Gastrocnemius medialis (tissue), 4 donors: ENCODE measurements around the gene UGT2A2. TPM values are rescaled to one million over a fixed set of nuclear protein-coding genes. Genes with fewer than 3 reads are reported as not detected.
"Not testable (repeated sequence)": the region's sequence is repeated elsewhere in the genome, so short reads cannot be mapped to it uniquely, and the experiment has no call there.

Experiments used
- ATAC-seq, 2 donors: fragments of 150-250 bp; one replicate each; pipeline ENCODE4 v1.9.1; 2016
- DNase-seq, 2 donors: peaks; one replicate each; pipeline ENCODE4 v3.0.0-alpha.2; 2019
- H3K27ac ChIP-seq, 4 donors: fragments of 200-600 bp; sonication (generic); 1 replicate in 1 of 4; 2 replicates in 3 of 4; pipeline ENCODE4 v1.5.1; 2016 to 2018; ENCODE audit warnings: mild to moderate bottlenecking in 2 of 4, moderate library complexity in 1 of 4
- H3K27me3 ChIP-seq, 3 donors: fragments of 200-600 bp; sonication (generic) in 2 of 3; 1 replicate in 1 of 3; 2 replicates in 2 of 3; pipeline versions ENCODE4 v1.5.1 to v1.6.0; 2016 to 2019; ENCODE audit warnings: mild to moderate bottlenecking in 1 of 3, moderate library complexity in 1 of 3
- H3K36me3 ChIP-seq, 2 donors: fragments of 200-600 bp; sonication (generic) in 1 of 2; one replicate each; pipeline ENCODE4 v1.5.1; 2017 to 2018
- H3K4me1 ChIP-seq, 2 donors: fragments of 200-600 bp; sonication (generic) in 1 of 2; one replicate each; pipeline ENCODE4 v1.5.1; 2016 to 2017; ENCODE audit warnings: mild to moderate bottlenecking in 2 of 2
- H3K4me3 ChIP-seq, 4 donors: fragments of 200-600 bp; sonication (generic) in 3 of 4; 1 replicate in 1 of 4; 2 replicates in 3 of 4; pipeline ENCODE4 v1.5.1; 2016 to 2019; ENCODE audit warnings: mild to moderate bottlenecking in 2 of 4
- H3K9me3 ChIP-seq, 3 donors: fragments of 200-600 bp; sonication (generic) in 2 of 3; 1 replicate in 1 of 3; 2 replicates in 2 of 3; pipeline ENCODE4 v1.5.1; 2016 to 2019
- CTCF ChIP-seq, 5 experiments: fragments of 450-650 bp in 3 of 5; fragments of 200-600 bp in 2 of 5; sonication (generic) in 2 of 5; IDR thresholded peaks in 4 of 5; conservative IDR thresholded peaks in 1 of 5; 1 replicate in 4 of 5; 2 replicates in 1 of 5; pipeline ENCODE4 v1.5.1; 2016 to 2019; ENCODE audit warnings: antibody characterized with exemption in 5 of 5, mild to moderate bottlenecking in 3 of 5, moderate library complexity in 3 of 5
- POLR2A ChIP-seq, 2 donors: fragments of 450-650 bp; IDR thresholded peaks; one replicate each; pipeline ENCODE4 v1.6.1; 2017; ENCODE audit warnings: antibody characterized with exemption in 2 of 2, mild to moderate bottlenecking in 2 of 2, moderate library complexity in 2 of 2
- in situ Hi-C, 4 donors: fragments of 200-750 bp; cut with MboI; loops; one replicate each; pipeline versions ENCODE4 v1.15.0 to v1.8.0; 2017; ENCODE audit warnings: low sequenced_read_pairs in 4 of 4
- intact Hi-C: fragments of 100-400 bp; cut with DNase I; formaldehyde crosslinking; loops from one replicate; pipeline ENCODE4 v1.15.1; 2023; ENCODE audit warnings: low total_unique reads
- total RNA-seq, 4 donors: library from RNA; depleted of rRNA; stranded (reverse); fragments of >200 nt; gene quantifications; one replicate each; pipeline versions ENCODE4 v1.1.0 to v1.2.3, GENCODE V29; 2016

The UGT2A2 gene
- not detected for total RNA-seq

GRCh38 chr4:69639542-69639941 is at the start of gene UGT2A2:
Gene UGT2A2, minus strand, starts transcription at chr4:69639642. Its CDS starts 2 bp downstream, at chr4:69639640.
- Histone ChIP-seq H3K4me3 (no peak within 1 kb of the TSS), H3K36me3 (no peaks in the 10 kb centered on the region), H3K27me3 (no peaks in the 10 kb centered on the region), H3K9me3 (no peaks in the 10 kb centered on the region), H3K27ac (no peak within 1 kb of the TSS), H3K4me1 (no peaks in the 10 kb centered on the region)
- ATAC-seq (no peak), DNase-seq (no peak)
- intact Hi-C loops = no loop called here
- in situ Hi-C loops = no loop called here
- TF ChIP-seq POLR2A (IDR thresholded peaks at IDR 0.05) (no peak), CTCF (IDR thresholded peaks at IDR 0.05 in 4 of 5, conservative IDR thresholded peaks at IDR 0.05 in 1 of 5) (no peak)

- intact Hi-C loops (no loop called here), in situ Hi-C loops (loop anchor here in 2 of 4 donors (5.0 to 25.0 kb wide), 2 partner anchors 197 to 202 kb away; no protein-coding TSS in a partner anchor)
- TF ChIP-seq CTCF (IDR thresholded peaks at IDR 0.05 in 4 of 5, conservative IDR thresholded peaks at IDR 0.05 in 1 of 5) (no peak), POLR2A (IDR thresholded peaks at IDR 0.05) (no peak)
- no peak overlapping the region for H3K27ac ChIP-seq
- DNase-seq (no peak), ATAC-seq (no peak)
- H3K27me3 ChIP-seq = no peaks in the 10 kb centered on the region
- H3K4me1 ChIP-seq = no peaks in the 10 kb centered on the region
- H3K9me3 ChIP-seq = no peaks in the 10 kb centered on the region
- no peak overlapping the region for H3K4me3 ChIP-seq
- no peaks in the 10 kb centered on the region for H3K36me3 ChIP-seq
These were observed 45.4 kb upstream of the UGT2A2 start for GRCh38 chr4:69684804-69685203.

- TF ChIP-seq POLR2A (IDR thresholded peaks at IDR 0.05) = no peak
- no peak for TF ChIP-seq CTCF (IDR thresholded peaks at IDR 0.05 in 4 of 5, conservative IDR thresholded peaks at IDR 0.05 in 1 of 5)
- ATAC-seq (no peak), DNase-seq (no peak)
- Histone ChIP-seq H3K4me1 (no peaks in the 10 kb centered on the region), H3K9me3 (no peaks in the 10 kb centered on the region), H3K36me3 (no peaks in the 10 kb centered on the region), H3K4me3 (no peak overlapping the region), H3K27ac (no peak overlapping the region), H3K27me3 (no peaks in the 10 kb centered on the region)
- in situ Hi-C loops = loop anchor here in 1 of 4 donors (25.0 kb wide), 1 partner anchor 94 kb away; the partner anchor contains the start of gene SULT1B1
- intact Hi-C loops = no loop called here
These were observed 29.2 kb upstream of the UGT2A2 start for GRCh38 chr4:69668680-69669079.

GRCh38 chr4:69664009-69664408 is 24.6 kb upstream of the UGT2A2 start:
- H3K4me3 ChIP-seq, H3K4me1 ChIP-seq, H3K36me3 ChIP-seq, ATAC-seq, H3K27me3 ChIP-seq, intact Hi-C loops, H3K27ac ChIP-seq, DNase-seq, H3K9me3 ChIP-seq: not testable (repeated sequence)
- in situ Hi-C loops = loop anchor here in 1 of 4 donors (25.0 kb wide), 1 partner anchor 98 kb away; the partner anchor contains the start of gene SULT1B1

- H3K4me3 ChIP-seq, H3K9me3 ChIP-seq, H3K27ac ChIP-seq, ATAC-seq, H3K4me1 ChIP-seq, H3K36me3 ChIP-seq, intact Hi-C loops, DNase-seq, H3K27me3 ChIP-seq: not testable (repeated sequence)
- in situ Hi-C loops = loop anchor here in 1 of 4 donors (25.0 kb wide), 1 partner anchor 101 kb away; the partner anchor contains the start of gene SULT1B1
These were observed 21.8 kb upstream of the UGT2A2 start for GRCh38 chr4:69661130-69661803.
